ENCODE data around the gene PRKRIP1. TPM values are rescaled to one million over a fixed set of nuclear protein-coding genes. Genes with fewer than 3 reads are reported as not detected.
"Not testable (repeated sequence)": the region's sequence is repeated elsewhere in the genome, so short reads cannot be mapped to it uniquely, and the experiment has no call there.

PRKRIP1 gene, protein sequence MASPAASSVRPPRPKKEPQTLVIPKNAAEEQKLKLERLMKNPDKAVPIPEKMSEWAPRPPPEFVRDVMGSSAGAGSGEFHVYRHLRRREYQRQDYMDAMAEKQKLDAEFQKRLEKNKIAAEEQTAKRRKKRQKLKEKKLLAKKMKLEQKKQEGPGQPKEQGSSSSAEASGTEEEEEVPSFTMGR
- total RNA-seq (2021; ENCODE audit: unreplicated experiment) (24.9 TPM), Bru-seq, nascent RNA (percentile 84 among the genes with signal in this experiment), BruChase-seq, experiment 1, labeled RNA remaining after a 2-hour chase (percentile 82 among the genes with signal in this experiment), BruChase-seq, experiment 2, labeled RNA remaining after a 6-hour chase (percentile 77 among the genes with signal in this experiment)
- polyA plus RNA-seq (2012; ENCODE audit: insufficient read length), result 26.7 TPM
- long read RNA-seq, transcript PRKRIP1-201 (6 exons, 2,159 nt), result major isoform, 21 of 75 reads
- long read RNA-seq, transcript PRKRIP1-207 (9 exons, 1,625 nt), result minor isoform, 8 of 75 reads
- long read RNA-seq, partial matches to known transcripts, result 22 of 75 reads
- long read RNA-seq, other reads (novel, unspliced or antisense), result 21 of 75 reads

DNA sequence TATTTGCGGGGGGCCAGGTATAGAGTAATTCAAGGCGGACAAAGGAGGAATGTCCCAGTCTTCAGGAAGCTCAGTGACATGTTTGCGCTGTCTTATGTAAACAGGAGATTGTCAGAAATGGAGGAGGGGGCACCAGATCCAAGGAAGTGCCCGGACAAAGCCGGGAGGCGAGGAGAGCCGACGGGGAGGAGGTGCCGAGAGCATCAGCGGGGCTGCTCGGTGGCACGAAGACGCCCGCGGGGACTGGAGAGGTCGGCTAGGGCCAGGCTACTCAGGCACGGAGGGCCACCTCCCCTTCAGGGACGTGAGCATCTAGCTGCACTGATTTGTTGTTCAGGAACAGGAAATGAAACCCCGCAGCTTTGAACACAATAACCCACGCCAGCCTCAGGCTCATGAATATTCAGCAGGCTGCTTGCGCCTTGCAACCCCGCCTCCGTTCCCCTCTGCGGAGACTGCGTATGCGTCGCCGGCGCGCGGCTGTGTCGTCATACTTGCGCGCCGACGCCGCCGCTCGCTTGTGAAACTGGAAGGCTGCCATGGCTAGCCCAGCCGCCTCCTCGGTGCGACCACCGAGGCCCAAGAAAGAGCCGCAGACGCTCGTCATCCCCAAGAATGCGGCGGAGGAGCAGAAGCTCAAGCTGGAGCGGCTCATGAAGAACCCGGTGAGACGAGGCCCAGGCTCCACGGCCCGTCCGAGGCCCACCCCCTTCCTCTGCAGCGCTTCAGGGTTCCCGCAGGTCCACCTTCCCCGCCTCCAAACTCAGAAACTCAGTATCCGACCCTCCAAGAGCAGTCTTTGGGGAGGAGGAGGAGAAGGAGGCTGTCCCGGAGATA is at the start of gene PRKRIP1:
Gene PRKRIP1, plus strand, starts transcription at position 491 of the 837 bp plus-strand sequence. Its CDS starts 49 bp downstream, at position 540.
- H3K27ac ChIP-seq (ENCODE audit: low read length), result peak within 1 kb of the TSS; percentile 93
- ChIA-PET CTCF (interaction anchor here (0.6 to 1.2 kb wide), 4 partner anchors 8 to 117 kb away, joined by 6 to 9 read pairs (median 7); no protein-coding TSS in a partner anchor), POLR2A (interaction anchor here (1.0 kb wide), 1 partner anchor 10 kb away, joined by 3 read pairs; no protein-coding TSS in a partner anchor)
- H3K36me3 ChIP-seq (ENCODE audit: control insufficient read depth, insufficient read depth, low read length), result peaks cover 6% of the 10 kb centered on the region
- intact Hi-C loops (cut with micrococcal nuclease; ENCODE audit: unreplicated experiment) (no loop called here), in situ Hi-C loops (cut with HindIII; ENCODE audit: low pct_unique_long_range_greater_than_20kb, low sequenced_read_pairs) (no loop called here)
- H3K27me3 ChIP-seq (ENCODE audit: control insufficient read depth, insufficient read depth, low read length), result no peaks in the 10 kb centered on the region
- TF ChIP-seq SIN3A (IDR thresholded peaks at IDR 0.05; ENCODE audit: borderline replicate concordance, insufficient read depth, low read depth, low read length) (peak; percentile 82; the same call in 1 of the 2 replicates), TCF7L2 (IDR thresholded peaks at IDR 0.05; ENCODE audit: low read depth, low read length) (peak; percentile 68), POLR2AphosphoS5 (IDR thresholded peaks at IDR 0.05; ENCODE audit: low read depth, low read length) (peak; percentile 94)
- TF ChIP-seq, protein P1, sequence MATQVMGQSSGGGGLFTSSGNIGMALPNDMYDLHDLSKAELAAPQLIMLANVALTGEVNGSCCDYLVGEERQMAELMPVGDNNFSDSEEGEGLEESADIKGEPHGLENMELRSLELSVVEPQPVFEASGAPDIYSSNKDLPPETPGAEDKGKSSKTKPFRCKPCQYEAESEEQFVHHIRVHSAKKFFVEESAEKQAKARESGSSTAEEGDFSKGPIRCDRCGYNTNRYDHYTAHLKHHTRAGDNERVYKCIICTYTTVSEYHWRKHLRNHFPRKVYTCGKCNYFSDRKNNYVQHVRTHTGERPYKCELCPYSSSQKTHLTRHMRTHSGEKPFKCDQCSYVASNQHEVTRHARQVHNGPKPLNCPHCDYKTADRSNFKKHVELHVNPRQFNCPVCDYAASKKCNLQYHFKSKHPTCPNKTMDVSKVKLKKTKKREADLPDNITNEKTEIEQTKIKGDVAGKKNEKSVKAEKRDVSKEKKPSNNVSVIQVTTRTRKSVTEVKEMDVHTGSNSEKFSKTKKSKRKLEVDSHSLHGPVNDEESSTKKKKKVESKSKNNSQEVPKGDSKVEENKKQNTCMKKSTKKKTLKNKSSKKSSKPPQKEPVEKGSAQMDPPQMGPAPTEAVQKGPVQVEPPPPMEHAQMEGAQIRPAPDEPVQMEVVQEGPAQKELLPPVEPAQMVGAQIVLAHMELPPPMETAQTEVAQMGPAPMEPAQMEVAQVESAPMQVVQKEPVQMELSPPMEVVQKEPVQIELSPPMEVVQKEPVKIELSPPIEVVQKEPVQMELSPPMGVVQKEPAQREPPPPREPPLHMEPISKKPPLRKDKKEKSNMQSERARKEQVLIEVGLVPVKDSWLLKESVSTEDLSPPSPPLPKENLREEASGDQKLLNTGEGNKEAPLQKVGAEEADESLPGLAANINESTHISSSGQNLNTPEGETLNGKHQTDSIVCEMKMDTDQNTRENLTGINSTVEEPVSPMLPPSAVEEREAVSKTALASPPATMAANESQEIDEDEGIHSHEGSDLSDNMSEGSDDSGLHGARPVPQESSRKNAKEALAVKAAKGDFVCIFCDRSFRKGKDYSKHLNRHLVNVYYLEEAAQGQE (IDR thresholded peaks at IDR 0.05; ENCODE audit: insufficient read depth in 1 of 2, low read depth in 2 of 2, low read length in 1 of 2), result no peak; a peak in 1 of 4 replicates
- TF ChIP-seq, protein P2, sequence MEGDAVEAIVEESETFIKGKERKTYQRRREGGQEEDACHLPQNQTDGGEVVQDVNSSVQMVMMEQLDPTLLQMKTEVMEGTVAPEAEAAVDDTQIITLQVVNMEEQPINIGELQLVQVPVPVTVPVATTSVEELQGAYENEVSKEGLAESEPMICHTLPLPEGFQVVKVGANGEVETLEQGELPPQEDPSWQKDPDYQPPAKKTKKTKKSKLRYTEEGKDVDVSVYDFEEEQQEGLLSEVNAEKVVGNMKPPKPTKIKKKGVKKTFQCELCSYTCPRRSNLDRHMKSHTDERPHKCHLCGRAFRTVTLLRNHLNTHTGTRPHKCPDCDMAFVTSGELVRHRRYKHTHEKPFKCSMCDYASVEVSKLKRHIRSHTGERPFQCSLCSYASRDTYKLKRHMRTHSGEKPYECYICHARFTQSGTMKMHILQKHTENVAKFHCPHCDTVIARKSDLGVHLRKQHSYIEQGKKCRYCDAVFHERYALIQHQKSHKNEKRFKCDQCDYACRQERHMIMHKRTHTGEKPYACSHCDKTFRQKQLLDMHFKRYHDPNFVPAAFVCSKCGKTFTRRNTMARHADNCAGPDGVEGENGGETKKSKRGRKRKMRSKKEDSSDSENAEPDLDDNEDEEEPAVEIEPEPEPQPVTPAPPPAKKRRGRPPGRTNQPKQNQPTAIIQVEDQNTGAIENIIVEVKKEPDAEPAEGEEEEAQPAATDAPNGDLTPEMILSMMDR (IDR thresholded peaks at IDR 0.05), result no peak
- DNase-seq (ENCODE audit: low read depth, low spot score) (peak; percentile 69), ATAC-seq (peak; percentile 96)
- no TSS peak for BruUV-seq (replicated peaks)
- H3K4me3 ChIP-seq (ENCODE audit: low read depth in 2 of 2, low read length in 2 of 2), result peak within 1 kb of the TSS; percentile 90 to 100
- no peaks in the 10 kb centered on the region for H3K9me3 ChIP-seq (ENCODE audit: control insufficient read depth, insufficient read depth, low read depth, low read length)
- peaks cover 6% of the 10 kb centered on the region; the same call in 1 of the 2 replicates for H3K4me1 ChIP-seq (ENCODE audit: control insufficient read depth, insufficient read depth, low read length)

DNA sequence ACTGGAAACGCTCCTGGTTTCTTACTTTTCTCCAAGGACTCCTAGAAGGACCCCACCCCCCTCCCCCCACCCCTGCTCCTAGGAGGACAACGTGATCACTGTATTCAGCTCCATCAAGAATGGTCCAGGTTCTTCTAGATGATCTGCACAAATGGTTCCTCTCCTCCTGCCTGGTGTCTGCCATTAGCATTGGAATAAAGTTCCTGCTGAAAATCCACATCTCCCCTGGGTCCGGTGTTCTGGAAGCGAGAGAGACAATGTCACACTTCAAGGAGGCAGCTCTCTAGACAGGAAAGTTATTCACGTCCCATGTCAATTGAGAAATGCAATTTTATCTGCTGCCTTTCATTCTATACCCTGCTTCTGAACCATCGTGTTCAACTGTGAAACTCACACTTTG is 49.2 kb upstream of the PRKRIP1 start:
- ATAC-seq; BruUV-seq (replicated peaks); H3K27me3 ChIP-seq (ENCODE audit: control insufficient read depth, insufficient read depth, low read length); CTCF ChIA-PET; in situ Hi-C loops (cut with HindIII; ENCODE audit: low pct_unique_long_range_greater_than_20kb, low sequenced_read_pairs); H3K9me3 ChIP-seq (ENCODE audit: control insufficient read depth, insufficient read depth, low read depth, low read length); POLR2A ChIA-PET; H3K4me3 ChIP-seq (ENCODE audit: low read depth in 2 of 2, low read length in 2 of 2); intact Hi-C loops (cut with micrococcal nuclease; ENCODE audit: unreplicated experiment); DNase-seq (ENCODE audit: low read depth, low spot score); H3K36me3 ChIP-seq (ENCODE audit: control insufficient read depth, insufficient read depth, low read length); H3K27ac ChIP-seq (ENCODE audit: low read length); H3K4me1 ChIP-seq (ENCODE audit: control insufficient read depth, insufficient read depth, low read length): not testable (repeated sequence)

DNA sequence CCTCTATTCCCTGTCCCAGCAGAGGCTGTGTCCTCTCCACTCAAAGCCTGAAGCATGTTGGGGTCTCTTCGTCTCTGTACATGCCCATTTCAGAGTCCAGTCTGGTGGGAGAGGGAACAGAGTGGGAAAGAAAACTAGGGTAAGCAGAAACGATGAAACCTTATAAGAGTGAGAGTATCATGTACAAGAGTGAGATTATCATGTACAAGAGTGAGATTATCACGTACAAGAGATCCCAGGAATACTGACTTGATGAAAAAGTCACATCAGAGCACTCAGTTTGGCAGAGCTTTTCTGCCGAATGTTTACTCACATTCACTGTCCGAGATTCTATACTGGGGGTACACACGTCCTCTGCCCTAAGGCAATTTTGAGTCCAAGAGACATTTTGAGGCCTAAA is 39.8 kb upstream of the PRKRIP1 start, which contains the start of gene SPDYE6:
Gene SPDYE6, minus strand, starts transcription at position 101 of the 400 bp plus-strand sequence. CDS start 421 bp downstream, outside the sequence.
- H3K9me3 ChIP-seq (ENCODE audit: control insufficient read depth, insufficient read depth, low read depth, low read length); BruUV-seq (replicated peaks); CTCF ChIA-PET; H3K27me3 ChIP-seq (ENCODE audit: control insufficient read depth, insufficient read depth, low read length); H3K4me1 ChIP-seq (ENCODE audit: control insufficient read depth, insufficient read depth, low read length); H3K36me3 ChIP-seq (ENCODE audit: control insufficient read depth, insufficient read depth, low read length); intact Hi-C loops (cut with micrococcal nuclease; ENCODE audit: unreplicated experiment); H3K4me3 ChIP-seq (ENCODE audit: low read depth in 2 of 2, low read length in 2 of 2); DNase-seq (ENCODE audit: low read depth, low spot score); H3K27ac ChIP-seq (ENCODE audit: low read length); ATAC-seq; in situ Hi-C loops (cut with HindIII; ENCODE audit: low pct_unique_long_range_greater_than_20kb, low sequenced_read_pairs); POLR2A ChIA-PET: not testable (repeated sequence)

All from Panc1 (cell line).